Astrocyte of the cerebellum (primary cell): Measurements from ENCODE around the gene MRPL30.
"Not testable (repeated sequence)": the region's sequence is repeated elsewhere in the genome, so short reads cannot be mapped to it uniquely, and the experiment has no call there.

Experiments
- DNase-seq: peaks from one replicate; pipeline ENCODE4 v3.0.0-alpha.2; 2011; ENCODE audit warnings: low read depth
- H3K4me3 ChIP-seq: 2 replicates; pipeline ENCODE4 v1.5.1; 2011; ENCODE audit warnings: mild to moderate bottlenecking, low read depth, low read length, moderate library complexity
- in situ Hi-C: cut with HindIII; loops from 2 replicates; pipeline ENCODE4 v1.10.0; 2017; ENCODE audit warnings: low sequenced_read_pairs
- TF ChIP-seq, protein P1 (sequence below): IDR thresholded peaks from 2 replicates; pipeline ENCODE4 v1.5.1; 2012; ENCODE audit warnings: low read length, low read depth, moderate library complexity, mild to moderate bottlenecking; ENCODE audit errors: missing control alignments

The MRPL30 gene

DNA sequence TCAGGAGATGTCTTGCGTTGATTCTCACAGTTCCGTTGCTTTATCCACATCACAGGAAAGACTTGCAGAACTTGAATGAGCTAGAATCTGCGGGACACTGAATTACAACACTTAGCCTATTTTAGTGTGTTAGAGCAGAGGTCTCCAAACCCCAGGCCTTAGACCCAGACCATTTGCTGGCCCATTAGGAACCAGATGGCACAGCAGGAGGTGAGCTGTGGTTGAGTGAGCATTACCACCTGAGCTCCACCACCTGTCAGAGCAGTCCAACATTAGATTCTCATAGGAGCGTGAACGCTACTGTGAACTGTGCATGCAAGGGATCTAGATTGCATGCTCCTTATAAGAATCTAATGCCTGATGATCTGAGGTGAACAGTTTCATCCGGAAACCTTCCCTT lies 3.8 kb downstream of the MRPL30 start:
- H3K4me3 ChIP-seq = no peak overlapping the region
- TF ChIP-seq, protein P1, sequence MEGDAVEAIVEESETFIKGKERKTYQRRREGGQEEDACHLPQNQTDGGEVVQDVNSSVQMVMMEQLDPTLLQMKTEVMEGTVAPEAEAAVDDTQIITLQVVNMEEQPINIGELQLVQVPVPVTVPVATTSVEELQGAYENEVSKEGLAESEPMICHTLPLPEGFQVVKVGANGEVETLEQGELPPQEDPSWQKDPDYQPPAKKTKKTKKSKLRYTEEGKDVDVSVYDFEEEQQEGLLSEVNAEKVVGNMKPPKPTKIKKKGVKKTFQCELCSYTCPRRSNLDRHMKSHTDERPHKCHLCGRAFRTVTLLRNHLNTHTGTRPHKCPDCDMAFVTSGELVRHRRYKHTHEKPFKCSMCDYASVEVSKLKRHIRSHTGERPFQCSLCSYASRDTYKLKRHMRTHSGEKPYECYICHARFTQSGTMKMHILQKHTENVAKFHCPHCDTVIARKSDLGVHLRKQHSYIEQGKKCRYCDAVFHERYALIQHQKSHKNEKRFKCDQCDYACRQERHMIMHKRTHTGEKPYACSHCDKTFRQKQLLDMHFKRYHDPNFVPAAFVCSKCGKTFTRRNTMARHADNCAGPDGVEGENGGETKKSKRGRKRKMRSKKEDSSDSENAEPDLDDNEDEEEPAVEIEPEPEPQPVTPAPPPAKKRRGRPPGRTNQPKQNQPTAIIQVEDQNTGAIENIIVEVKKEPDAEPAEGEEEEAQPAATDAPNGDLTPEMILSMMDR = no peak
- in situ Hi-C loops = no loop called here
- no peak for DNase-seq

DNA sequence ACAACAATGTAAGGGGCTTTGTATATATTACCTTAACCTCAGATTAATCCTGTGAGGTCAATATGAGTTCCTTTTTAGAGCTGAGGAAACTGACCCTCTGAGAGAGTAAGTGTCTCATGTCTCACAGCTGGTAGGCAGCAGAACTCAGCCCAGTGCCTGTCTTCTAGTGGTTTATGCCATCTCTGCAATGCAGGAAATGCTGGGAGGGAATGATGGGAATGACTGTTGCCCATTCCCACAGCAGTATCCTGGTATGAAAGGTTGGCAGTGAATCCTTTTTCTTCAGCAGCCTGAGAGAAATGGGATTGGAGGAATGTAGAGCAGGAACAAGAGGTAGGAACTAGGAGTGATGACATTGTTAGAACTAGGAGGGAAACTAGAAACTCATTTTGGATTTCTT lies 6.0 kb downstream of the MRPL30 start:
- in situ Hi-C loops = no loop called here
- TF ChIP-seq, protein P1 = no peak
- DNase-seq = no peak
- no peak overlapping the region for H3K4me3 ChIP-seq

DNA sequence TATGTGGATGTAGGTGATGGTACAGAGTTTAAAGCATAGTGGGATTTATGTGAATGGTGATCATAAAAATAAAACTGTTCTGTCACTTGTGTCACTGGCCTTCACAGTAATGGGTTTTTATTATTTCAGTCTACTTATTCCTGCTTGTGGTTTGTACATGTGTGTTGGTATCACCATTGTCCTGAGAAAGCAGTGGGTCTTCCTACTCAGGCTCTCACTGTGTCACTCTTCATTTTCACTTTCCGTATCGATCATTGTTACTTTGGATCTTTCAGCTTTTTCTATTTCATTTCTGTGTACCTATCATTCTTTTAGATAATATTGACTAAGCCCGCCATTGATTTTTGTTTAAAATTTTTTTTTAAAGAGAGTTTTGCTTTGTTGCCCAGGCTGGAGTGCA lies 7.4 kb downstream of the MRPL30 start:
- in situ Hi-C loops = no loop called here
- TF ChIP-seq, protein P1 = no peak
- no peak for DNase-seq
- H3K4me3 ChIP-seq = no peak overlapping the region

DNA sequence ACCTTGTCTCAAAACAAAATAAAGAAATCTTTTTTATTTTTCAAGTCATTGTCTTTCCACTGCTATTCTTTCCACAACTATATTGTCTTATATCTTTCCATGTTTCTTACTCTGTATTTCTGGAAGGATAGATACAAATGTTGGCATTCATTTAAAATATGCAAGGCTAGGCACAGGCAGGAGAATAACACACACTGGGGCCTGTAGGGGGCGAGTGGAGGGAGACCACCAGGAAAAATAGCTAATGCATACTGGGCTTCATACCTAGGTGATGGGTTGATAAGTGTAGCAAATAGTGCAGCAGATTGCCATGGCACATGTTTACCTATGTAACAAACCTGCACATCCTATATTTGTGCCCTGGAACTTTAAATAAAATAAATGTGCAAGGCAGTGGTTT lies 9.6 kb downstream of the MRPL30 start:
- no peak for DNase-seq
- H3K4me3 ChIP-seq = no peak overlapping the region
- TF ChIP-seq, protein P1 = peak; percentile 26
- in situ Hi-C loops = no loop called here

DNA sequence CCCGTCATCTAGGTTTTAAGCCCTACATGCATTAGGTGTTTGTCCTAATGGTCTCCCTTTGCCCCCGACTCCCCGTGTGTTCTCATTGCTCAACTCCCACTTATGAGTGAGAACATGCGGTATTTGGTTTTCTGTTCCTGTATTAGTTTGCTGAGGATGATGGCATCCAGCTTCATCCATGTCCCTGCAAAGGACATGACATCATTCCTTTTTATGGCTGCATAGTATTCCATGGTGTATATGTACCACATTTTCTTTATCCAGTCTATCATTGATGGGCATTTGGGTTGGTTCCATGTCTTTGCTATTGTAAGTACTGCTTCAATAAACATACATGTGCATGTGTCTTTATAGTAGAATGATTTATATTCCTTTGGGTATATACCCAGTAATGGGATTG lies 11.4 kb downstream of the MRPL30 start:
- DNase-seq, H3K4me3 ChIP-seq, in situ Hi-C loops: not testable (repeated sequence)

DNA sequence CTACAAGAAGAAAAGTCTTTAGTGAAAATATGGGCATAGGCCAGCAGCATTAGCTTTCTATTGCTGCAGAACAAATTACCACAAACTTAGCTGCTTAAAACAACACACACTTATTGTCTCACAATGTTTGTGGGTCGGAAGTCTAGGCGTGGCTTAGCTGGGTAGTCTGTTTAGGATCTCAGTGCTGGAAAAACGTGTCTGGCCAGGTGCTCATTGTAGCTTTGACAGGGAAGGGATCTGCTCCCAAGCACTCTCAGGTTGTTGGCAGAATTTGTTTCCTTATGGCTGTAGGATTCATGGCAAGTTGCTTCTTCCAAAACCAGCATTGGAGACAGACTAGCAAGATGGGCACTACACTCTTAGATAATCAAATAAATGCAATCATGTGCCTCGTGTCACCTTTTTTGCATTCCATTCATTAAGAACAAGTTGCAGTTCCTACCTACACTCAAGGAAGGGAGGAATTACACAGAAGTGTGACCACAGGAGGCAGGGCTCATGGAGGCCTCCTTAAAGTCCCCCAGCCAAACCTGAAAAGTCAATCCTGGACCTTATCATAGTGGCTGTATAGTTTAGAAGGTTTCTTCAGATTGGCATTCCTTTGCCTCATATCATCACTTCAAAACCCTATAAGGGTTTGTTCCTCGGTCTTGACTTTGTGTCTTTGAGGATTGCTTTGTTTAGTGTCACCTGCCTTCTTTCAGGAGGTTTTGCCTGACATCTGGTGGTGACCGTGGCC lies 17.3 kb downstream of the MRPL30 start:
- no peak for DNase-seq
- TF ChIP-seq, protein P1 = no peak
- in situ Hi-C loops = no loop called here
- H3K4me3 ChIP-seq = no peak overlapping the region

DNA sequence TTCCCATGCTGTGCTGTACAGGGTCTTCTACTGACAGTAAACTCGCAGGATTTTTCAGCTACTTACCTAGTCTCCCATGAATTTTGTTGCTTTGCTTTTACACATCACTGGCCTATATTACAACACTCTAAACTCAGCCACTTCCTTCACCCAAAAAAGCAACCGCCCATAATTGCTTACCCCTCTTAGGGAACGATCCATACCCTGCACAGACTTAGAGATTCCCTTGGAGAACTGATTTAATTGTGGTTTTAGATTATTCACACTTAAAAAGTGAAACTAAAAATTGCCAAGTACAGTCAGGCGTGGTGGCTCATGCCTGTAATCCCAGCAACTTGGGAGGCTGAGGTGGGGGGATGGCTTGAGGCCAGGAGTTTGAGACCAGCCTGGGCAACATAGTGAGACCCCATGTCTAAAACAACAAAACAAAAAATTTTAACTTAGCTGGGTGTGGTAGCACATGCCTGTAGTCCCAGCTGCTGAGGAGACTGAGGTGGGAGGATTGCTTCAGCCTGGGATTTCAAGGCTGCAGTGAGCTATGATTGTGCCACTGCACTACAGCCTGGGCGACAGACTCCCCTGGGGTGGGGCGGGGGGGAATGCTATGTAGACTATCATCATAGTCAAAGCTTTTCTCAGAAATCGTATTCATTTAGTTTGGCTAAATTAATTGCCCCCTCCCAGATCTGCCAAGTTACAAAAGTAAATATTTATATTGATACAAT lies 19.3 kb downstream of the MRPL30 start:
- TF ChIP-seq, protein P1 = no peak
- in situ Hi-C loops = no loop called here

More for the DNA sequence above, 19.3 kb downstream of the MRPL30 start:
- no peak for DNase-seq
- H3K4me3 ChIP-seq = no peak overlapping the region
